ENCODE measurements around the gene LOXHD1. TPM values are rescaled to one million over a fixed set of nuclear protein-coding genes. Genes with fewer than 3 reads are reported as not detected.

The LOXHD1 gene
- total RNA-seq, 3 donors from 2014 or later (not counting 1 experiment from before 2014, with no cell fraction given): 0.11 to 0.48 (median 0.14) TPM

- ATAC-seq (no peak), DNase-seq (no peak)
- H3K4me1 ChIP-seq (ENCODE audit: control insufficient read depth, insufficient read depth, low read length): no peaks in the 10 kb centered on the region
- intact Hi-C loops (cut with micrococcal nuclease): no loop called here
- Mint-ChIP-seq H3K4me3 (no peak overlapping the region), H3K27me3 (ENCODE audit: low read depth in 2 of 2) (peaks cover 8 to 14% of the 10 kb centered on the region in 2 donors), H3K36me3 (no peaks in the 10 kb centered on the region), H3K9me3 (no peaks in the 10 kb centered on the region), H3K27ac (no peak overlapping the region), H3K4me1 (no peaks in the 10 kb centered on the region)
- H3K27ac ChIP-seq (ENCODE audit: low read length): no peak overlapping the region
- TF ChIP-seq, protein P1, sequence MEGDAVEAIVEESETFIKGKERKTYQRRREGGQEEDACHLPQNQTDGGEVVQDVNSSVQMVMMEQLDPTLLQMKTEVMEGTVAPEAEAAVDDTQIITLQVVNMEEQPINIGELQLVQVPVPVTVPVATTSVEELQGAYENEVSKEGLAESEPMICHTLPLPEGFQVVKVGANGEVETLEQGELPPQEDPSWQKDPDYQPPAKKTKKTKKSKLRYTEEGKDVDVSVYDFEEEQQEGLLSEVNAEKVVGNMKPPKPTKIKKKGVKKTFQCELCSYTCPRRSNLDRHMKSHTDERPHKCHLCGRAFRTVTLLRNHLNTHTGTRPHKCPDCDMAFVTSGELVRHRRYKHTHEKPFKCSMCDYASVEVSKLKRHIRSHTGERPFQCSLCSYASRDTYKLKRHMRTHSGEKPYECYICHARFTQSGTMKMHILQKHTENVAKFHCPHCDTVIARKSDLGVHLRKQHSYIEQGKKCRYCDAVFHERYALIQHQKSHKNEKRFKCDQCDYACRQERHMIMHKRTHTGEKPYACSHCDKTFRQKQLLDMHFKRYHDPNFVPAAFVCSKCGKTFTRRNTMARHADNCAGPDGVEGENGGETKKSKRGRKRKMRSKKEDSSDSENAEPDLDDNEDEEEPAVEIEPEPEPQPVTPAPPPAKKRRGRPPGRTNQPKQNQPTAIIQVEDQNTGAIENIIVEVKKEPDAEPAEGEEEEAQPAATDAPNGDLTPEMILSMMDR (IDR thresholded peaks at IDR 0.05): no peak
- peaks cover 6% of the 10 kb centered on the region for H3K27me3 ChIP-seq (ENCODE audit: control insufficient read depth, insufficient read depth, low read length)
- no peak overlapping the region for H3K4me3 ChIP-seq (ENCODE audit: low read length)
- 91% methylated on average over 11 of the region's 11 CpGs for WGBS (ENCODE audit: insufficient coverage)
- H3K36me3 ChIP-seq (ENCODE audit: control insufficient read depth, insufficient read depth, low read length): no peaks in the 10 kb centered on the region
- H3K9me3 ChIP-seq (ENCODE audit: control insufficient read depth, insufficient read depth, low read length): no peaks in the 10 kb centered on the region
These were observed 168.4 kb downstream of the LOXHD1 start for GRCh38 chr18:46488471-46489213.

DNA sequence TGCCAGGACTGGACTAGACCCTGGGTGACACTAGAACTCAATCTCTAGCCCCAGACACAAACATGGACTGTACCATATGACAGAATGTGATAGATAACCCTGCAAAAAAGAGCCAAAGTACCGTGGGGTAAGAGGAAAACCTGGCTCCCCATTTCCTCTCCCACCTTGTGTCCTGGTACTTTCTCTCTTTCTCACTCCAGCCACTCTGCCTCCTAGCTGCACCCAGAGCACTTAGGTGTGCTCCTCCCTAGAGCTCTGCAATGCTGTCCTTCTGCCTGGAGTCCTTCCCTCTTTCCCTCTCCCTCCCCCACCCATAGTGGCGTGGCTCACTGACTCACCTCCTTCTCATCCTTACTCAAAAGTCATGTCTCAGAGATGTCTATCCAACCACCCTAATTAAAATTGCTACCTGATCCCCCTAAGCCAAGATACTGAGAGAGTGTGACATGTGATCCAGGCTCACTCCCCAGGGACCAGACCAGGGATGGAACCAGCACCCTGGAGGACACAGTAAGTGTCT lies 171.3 kb downstream of the LOXHD1 start:
- peaks cover 0 to 2% of the 10 kb centered on the region in 2 donors for H3K9me3 Mint-ChIP-seq
- no peak overlapping the region for H3K4me3 ChIP-seq (ENCODE audit: low read length)
- ATAC-seq (no peak), DNase-seq (no peak)
- peaks cover 3% of the 10 kb centered on the region for H3K27me3 ChIP-seq (ENCODE audit: control insufficient read depth, insufficient read depth, low read length)
- no peak overlapping the region for H3K27ac Mint-ChIP-seq
- intact Hi-C loops (cut with micrococcal nuclease): no loop called here
- 48% methylated on average over 2 of the region's 2 CpGs for WGBS (ENCODE audit: insufficient coverage)
- H3K4me3 Mint-ChIP-seq: no peak overlapping the region
- TF ChIP-seq, protein P1 (IDR thresholded peaks at IDR 0.05): no peak
- no peaks in the 10 kb centered on the region for H3K36me3 ChIP-seq (ENCODE audit: control insufficient read depth, insufficient read depth, low read length)
- peaks cover 0 to 7% of the 10 kb centered on the region in 2 donors for H3K27me3 Mint-ChIP-seq (ENCODE audit: low read depth in 2 of 2)
- H3K27ac ChIP-seq (ENCODE audit: low read length): no peak overlapping the region
- H3K4me1 ChIP-seq (ENCODE audit: control insufficient read depth, insufficient read depth, low read length): no peaks in the 10 kb centered on the region
- H3K4me1 Mint-ChIP-seq: peaks cover 6% of the 10 kb centered on the region in 2 donors
- H3K36me3 Mint-ChIP-seq: no peaks in the 10 kb centered on the region
- peaks cover 6% of the 10 kb centered on the region for H3K9me3 ChIP-seq (ENCODE audit: control insufficient read depth, insufficient read depth, low read length)

DNA sequence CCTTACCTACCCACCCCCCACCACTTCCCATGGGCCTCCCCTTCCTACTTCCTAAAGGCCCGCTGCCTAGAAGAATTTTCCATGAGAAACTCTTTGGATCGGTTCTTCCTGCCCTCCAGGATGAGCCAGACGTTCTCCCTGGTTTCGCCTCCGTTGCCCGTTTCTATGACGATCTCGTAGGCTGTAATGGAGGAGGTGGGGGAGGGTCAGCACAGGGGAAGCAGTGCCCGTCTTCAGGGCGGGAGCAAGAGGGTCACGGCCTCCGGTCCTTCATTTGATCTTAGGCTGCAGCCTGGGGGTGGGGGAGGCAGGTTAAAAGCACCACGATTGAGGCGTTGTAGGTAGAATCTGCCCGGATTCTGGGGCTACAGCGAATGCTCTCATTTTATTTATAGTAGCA lies 172.0 kb downstream of the LOXHD1 start:
- 38% methylated on average over 16 of the region's 16 CpGs for WGBS (ENCODE audit: insufficient coverage)

More for the DNA sequence above, 172.0 kb downstream of the LOXHD1 start:
- ATAC-seq: no peak
- Mint-ChIP-seq H3K4me1 (peaks cover 7 to 12% of the 10 kb centered on the region in 2 donors), H3K36me3 (no peaks in the 10 kb centered on the region), H3K9me3 (peaks cover 0 to 2% of the 10 kb centered on the region in 2 donors), H3K4me3 (no peak overlapping the region), H3K27me3 (ENCODE audit: low read depth in 2 of 2) (peaks cover 0 to 6% of the 10 kb centered on the region in 2 donors), H3K27ac (no peak overlapping the region)
- peaks cover 3% of the 10 kb centered on the region for H3K27me3 ChIP-seq (ENCODE audit: control insufficient read depth, insufficient read depth, low read length)
- no peaks in the 10 kb centered on the region for H3K36me3 ChIP-seq (ENCODE audit: control insufficient read depth, insufficient read depth, low read length)
- intact Hi-C loops (cut with micrococcal nuclease): loop anchor here (5.0 kb wide), 1 partner anchor 172 kb away; the partner anchor contains the start of gene LOXHD1
- DNase-seq: no peak
- no peak overlapping the region for H3K27ac ChIP-seq (ENCODE audit: low read length)
- peaks cover 6% of the 10 kb centered on the region for H3K9me3 ChIP-seq (ENCODE audit: control insufficient read depth, insufficient read depth, low read length)
- TF ChIP-seq, protein P1 (IDR thresholded peaks at IDR 0.05): no peak
- H3K4me1 ChIP-seq (ENCODE audit: control insufficient read depth, insufficient read depth, low read length): no peaks in the 10 kb centered on the region
- H3K4me3 ChIP-seq (ENCODE audit: low read length): no peak overlapping the region
